Activated CD8-positive, alpha-beta memory T cell treated with anti-CD3 and anti-CD28 coated beads for 24 hours (primary cell): ENCODE measurements around the gene JHY.

ENCODE experiments used
- DNase-seq: peaks from one replicate; pipeline ENCODE4 v3.0.0-alpha.2; 2020

JHY gene

DNA sequence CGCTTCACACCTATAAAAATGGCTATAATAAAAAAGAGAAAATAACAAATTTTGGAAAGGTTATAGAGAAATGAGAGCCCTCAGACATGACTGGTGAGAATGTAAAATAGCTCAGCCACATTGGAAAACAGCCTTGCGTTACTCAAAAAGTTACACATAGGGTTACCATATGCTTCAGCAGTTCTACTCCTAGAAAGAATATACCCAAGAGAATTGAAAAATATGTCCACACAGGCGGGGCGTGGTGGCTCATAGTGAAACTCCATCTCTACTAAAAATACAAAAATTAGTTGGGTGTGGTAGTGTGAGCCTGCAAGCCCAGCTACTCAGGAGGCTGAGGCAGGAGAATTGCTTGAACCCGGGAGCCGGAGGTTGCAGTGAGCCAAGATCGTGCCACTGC lies 7.6 kb upstream of the JHY start:
- no peak for DNase-seq

DNA sequence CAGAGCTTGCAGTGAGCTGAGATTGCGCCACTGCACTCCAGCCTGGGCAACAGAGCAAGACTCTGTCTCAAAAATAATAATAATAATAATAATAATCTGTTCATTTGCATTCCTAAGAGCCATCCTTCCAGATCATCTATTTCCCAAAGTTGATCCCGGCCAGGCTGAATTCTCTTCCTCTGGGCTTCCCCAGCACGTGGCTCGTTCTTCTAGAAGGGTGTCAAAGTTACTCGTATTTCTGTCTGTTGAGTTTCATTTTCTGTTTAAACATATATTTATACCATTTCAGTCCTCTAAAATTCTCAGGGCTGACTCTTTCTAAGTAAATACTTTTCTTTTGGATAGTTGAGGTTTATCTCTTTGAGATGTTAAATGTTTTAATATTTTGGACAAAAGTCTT lies 4.8 kb upstream of the JHY start:
- no peak for DNase-seq

DNA sequence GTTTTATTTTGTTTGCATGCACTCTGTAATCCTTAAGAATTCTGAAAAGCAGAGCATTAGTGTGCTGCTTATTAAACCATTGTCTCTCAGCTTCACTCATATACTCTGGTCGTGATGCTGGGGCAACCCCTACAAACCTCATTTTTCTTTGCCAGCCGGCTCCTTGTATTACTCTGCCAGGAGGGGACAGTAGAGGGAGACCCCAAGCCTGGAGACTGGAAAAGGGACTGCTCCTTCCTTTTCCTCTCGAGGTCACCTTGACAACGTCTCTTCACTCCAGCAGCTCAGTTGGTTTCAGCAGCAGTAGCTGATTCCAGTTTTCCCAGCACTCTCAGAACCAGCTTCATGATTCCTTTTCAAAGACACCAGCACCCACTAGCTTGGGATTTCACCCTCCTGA lies 2.8 kb upstream of the JHY start:
- no peak for DNase-seq

DNA sequence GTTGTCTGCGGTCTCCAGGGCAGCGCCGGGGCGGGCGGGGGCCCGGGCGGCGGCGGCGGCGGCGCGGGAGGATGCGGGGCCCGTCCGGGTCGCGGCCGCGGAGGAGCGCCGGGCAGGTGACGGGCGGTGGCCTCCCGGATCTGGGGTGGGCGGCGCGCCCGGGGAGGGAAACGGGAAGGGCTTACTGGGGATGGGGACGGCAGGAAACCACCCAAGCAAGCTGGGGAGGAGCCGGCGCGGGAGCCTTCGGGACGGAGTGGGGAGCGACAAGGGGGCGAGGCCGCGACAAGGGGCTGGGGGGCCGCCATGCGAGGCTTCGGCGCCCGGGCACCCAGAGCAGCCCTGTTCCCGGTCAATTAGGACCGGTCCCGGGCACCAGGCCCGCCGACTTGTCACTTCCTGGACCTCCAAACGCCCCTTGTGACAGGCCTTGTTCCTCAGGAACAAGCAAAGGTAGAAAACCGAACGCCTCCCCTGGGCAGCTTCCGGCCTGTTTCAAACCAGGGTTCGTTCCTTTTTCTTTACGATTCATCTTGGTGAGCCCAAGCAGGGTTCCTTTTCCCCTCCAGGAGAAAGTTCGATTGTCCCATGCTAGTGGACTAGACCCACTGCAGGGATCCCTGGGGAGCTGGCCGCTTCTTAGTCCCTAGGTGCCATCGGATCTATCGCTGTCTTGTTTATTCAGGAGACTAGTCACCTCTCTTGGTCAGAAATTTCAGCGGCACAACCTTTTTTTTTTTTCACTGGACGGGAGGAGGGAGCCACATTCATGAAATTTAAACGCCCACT lies 492 bp downstream of the JHY start:
- DNase-seq = peak; percentile 82

GRCh38 chr11:122883646-122883979 lies 1.1 kb downstream of the JHY start:
- DNase-seq = no peak

DNA sequence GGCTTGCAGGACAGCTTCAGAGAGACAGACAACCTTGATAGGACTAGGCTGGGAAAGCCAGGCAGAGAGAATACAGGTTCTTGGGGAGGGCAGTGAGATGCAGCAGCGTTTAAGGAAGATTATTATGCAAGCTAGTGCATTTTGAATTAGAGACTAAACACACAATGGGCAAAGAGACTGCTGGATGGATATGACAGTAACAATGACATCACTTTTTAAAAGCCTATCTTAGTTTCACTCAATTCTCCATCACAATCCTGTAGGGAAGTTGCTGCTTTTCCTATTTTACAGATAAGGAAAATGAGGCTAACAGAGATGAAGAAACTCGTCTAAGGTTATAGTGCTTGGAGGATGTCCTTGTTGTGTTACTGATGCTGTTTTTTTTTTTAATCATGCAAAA lies 5.6 kb downstream of the JHY start:
- DNase-seq = no peak

DNA sequence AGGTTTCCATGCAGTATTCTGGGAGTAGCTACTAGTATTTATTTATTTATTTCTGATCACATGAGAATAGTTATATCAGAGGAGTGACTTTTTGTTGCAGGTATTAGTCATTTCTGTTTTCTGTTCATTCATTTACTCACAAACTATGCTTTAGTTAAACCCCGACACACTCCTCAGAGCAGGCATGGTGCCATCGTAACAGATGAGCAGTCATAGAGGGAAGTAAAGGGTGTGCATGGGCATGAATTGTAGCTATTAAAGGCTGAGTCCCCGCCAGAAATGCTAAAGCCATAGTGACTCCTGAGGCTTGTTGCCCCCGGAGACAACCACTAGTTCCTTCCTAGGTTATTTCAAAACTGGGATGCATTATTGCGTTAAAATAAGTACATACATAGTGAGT lies 10.6 kb downstream of the JHY start:
- DNase-seq = no peak

GRCh38 chr11:122895563-122895962 lies 13.0 kb downstream of the JHY start:
- DNase-seq = no peak

DNA sequence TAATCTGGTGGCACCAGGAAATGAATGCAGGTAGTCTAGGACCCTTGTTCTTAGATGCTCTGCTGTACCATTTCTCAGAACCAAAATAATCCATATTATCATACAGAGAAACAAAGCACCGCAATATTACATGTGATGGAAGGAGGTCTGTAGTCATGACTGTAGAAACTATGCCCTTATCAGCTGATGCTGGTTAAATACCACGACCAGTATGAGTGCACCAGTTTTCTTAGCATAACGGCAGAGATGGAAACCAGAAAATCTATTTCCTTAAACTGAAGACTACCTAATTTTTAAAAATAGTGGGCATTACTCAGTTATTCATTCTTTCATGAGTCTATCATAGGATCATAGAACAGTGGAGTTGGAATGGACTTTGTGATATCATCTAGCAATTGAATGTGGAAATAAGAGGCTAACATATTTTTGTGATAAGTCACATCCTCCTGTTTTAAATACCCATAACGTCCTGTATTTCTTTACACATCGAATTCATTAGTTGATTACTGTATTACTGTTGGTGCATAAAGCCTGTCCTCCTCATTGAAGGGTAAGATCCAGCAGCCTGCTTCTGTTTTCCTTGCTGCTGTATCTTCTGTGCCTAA lies 15.1 kb downstream of the JHY start:
- no peak for DNase-seq

GRCh38 chr11:122898799-122899198 lies 16.2 kb downstream of the JHY start:
- no peak for DNase-seq

- DNase-seq = no peak
Observed at GRCh38 chr11:122900587-122901202, 18.1 kb downstream of the JHY start.

- no peak for DNase-seq
Observed at GRCh38 chr11:122902951-122903350, 20.4 kb downstream of the JHY start.

DNA sequence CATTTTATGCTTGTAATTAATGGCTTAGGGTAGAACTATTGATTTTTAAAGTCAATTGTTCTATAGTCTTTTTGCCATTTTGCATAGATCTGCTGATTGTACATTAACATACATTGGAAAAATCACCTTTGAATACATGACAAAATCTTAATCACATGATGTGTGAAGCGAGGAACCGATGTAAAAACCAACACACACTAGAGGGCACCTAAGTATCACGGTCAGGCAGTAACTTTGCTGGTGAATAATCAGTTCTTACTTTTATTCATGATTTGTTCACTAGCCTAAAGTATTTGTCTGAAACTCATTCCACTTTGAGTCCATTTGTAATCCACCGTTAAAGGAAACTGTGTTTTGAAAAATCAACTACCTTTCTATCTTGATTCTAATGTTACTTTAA lies 28.2 kb downstream of the JHY start:
- DNase-seq = no peak

GRCh38 chr11:122917311-122917710 lies 34.8 kb downstream of the JHY start:
- DNase-seq = no peak

DNA sequence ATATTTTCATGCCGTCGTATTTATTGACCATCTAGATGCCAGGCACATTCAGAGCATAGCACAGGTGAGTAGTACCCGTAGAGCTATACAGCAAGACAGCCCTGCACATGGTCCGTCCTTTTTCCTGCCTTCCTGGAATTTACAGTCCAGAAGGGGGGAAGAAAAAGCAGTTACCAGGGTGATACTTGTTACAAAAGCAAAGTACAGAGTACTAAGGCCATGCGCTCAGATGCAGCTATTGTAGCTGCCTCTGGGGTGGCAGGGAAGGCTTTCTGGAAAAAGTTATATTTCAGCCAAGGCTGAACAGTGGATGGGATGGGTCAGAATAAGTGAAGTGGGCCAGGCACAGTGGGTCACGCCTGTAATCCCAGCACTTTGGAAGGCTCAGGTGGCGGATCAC lies 36.2 kb downstream of the JHY start:
- no peak for DNase-seq

DNA sequence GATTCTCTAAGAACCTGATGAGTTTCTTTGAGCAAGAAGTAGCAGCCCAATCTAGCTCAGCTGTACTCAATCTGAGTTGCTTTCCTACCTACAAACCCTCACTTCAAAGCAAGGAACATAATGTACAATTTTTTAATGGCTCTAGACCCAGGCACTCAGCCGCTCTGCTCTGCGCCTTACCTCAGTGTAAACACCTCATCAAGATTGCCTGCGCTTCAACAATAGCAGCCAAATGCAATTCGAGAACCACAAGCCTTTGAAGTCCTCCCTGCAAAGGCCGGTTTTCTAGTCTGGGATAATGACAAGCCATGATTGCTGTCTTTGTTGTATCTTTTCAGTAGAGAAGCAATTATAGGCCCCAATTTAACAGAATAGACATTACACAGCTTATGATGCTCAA lies 38.0 kb downstream of the JHY start:
- DNase-seq = no peak

DNA sequence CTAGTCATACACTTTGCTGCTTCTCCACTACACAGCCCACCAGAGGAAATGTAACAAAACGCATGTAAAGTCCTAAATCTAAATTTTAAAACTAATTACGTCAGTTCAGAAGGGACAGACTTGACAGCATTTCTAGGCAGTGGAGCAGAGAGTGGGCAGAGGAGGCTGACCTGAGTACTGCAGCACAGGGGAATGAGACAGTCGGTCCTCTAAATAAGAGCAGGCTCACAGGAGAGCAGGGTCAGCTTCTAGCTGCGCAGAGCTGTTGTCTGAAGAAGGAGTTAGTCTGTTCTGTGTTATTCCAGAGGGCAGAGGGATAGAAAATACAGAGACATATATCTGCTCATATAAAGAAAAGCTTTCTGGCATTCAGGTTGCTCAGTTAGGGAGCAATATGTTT lies 40.3 kb downstream of the JHY start:
- no peak for DNase-seq

- DNase-seq = no peak
Observed at GRCh38 chr11:122923302-122923701, 40.7 kb downstream of the JHY start.

- no peak for DNase-seq
Observed at GRCh38 chr11:122931510-122931909, 49.0 kb downstream of the JHY start.

DNA sequence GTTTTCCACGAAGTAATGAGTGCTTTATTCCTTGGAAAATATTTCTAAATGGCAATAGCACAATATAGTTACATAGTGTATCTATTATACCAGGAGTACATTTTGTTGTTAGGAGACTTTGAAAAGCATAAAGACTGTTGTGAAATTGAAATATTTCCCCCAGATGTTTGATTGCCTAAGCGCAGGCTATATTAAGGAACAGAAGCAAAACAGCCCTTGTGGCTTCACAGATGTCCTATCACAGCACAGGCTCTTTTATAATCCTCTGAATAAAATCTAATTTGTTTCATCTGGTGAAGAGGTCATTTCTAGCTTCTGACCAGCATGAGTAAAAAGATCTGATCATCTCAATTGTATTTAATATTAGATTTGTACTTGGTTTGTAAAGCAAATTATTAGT lies 50.9 kb downstream of the JHY start:
- no peak for DNase-seq

- no peak for DNase-seq
Observed at GRCh38 chr11:122937983-122938382, 55.4 kb downstream of the JHY start.

DNA sequence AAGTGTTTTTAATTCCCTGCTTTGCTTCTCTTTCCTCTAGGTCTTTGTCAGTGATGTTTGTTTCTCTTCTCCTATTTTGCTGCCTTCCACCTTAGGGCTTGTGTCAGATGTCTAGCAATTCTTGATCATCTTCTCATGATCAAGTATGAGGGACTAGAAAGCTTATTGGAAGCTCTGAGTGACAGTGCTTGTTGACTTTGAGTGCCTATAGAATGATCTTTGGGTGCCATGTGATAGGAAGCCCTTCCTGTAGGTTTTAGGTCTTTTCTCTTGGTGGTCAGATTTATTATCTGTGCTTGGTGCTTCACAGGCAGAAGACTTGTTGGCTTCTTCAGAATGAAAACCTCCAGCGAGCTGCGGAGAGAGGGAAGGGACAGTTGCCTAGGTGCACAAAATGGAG lies 56.0 kb downstream of the JHY start:
- DNase-seq = no peak

- DNase-seq = no peak
Observed at GRCh38 chr11:122951211-122951610, 68.7 kb downstream of the JHY start.

DNA sequence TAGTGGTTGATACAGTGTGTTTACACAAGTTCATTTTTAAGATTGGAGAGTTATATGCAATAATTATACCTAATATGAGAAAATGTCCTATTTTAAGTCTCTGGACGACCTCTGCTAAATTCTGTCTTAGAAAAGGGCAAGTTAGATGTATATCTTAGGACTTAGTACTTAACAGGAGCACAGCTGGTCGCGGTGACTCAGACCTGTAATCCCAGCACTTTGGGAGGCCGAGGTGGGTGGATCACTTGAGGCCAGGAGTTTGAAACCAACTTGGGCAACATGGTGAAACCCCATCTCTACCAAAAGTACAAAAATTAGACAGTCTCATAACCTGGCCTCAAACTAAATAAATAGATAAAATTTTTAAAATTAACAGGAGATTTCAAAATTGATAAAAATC lies 71.9 kb downstream of the JHY start:
- no peak for DNase-seq

- no peak for DNase-seq
Observed at GRCh38 chr11:122963961-122964360, 81.4 kb downstream of the JHY start.
